Activated CD4-positive, alpha-beta T cell treated with anti-CD3 and anti-CD28 coated beads, Interleukin-2, amount 10 ng/mL, durations not matched to agents 24 days and 14 days (primary cell): ENCODE data around the gene SECISBP2L. TPM values are rescaled to one million over a fixed set of nuclear protein-coding genes. Genes with fewer than 3 reads are reported as not detected.

Source experiments
- DNase-seq: peaks from one replicate; pipeline ENCODE4 v3.0.0; 2022
- H3K27ac Mint-ChIP-seq: one replicate; pipeline ENCODE4 v1.8.0; 2022; ENCODE audit warnings: mild to moderate bottlenecking, mixed read lengths
- H3K27me3 Mint-ChIP-seq: one replicate; pipeline ENCODE4 v1.8.0; 2022; ENCODE audit warnings: mixed read lengths
- H3K36me3 Mint-ChIP-seq: one replicate; pipeline ENCODE4 v1.8.0; 2022; ENCODE audit warnings: low read depth, mild to moderate bottlenecking, mixed read lengths
- H3K4me1 Mint-ChIP-seq: one replicate; pipeline ENCODE4 v1.8.0; 2021; ENCODE audit warnings: mixed read lengths
- H3K4me3 Mint-ChIP-seq: one replicate; pipeline ENCODE4 v1.8.0; 2022; ENCODE audit warnings: mild to moderate bottlenecking, moderate library complexity, mixed read lengths
- H3K9me3 Mint-ChIP-seq: one replicate; pipeline ENCODE4 v1.8.0; 2021; ENCODE audit warnings: mixed read lengths
- intact Hi-C: fragments of 100-400 bp; cut with micrococcal nuclease; formaldehyde crosslinking; loops from one replicate; pipeline ENCODE4 v1.15.1; 2023
- total RNA-seq: library from RNA; stranded (reverse); gene quantifications from 2 replicates; pipeline ENCODE4 v1.2.3, GENCODE V29; 2022

The SECISBP2L gene
- total RNA-seq, 1 donor from 2014 or later = 40.0 TPM

GRCh38 chr15:49044002-49044401, 2.2 kb downstream of the SECISBP2L start:
- H3K27me3 Mint-ChIP-seq = no peaks in the 10 kb centered on the region
- intact Hi-C loops = loop anchor here (2.0 kb wide), 1 partner anchor 77 kb away; no protein-coding TSS in a partner anchor
- H3K4me3 Mint-ChIP-seq = peak overlapping the region; percentile 98
- H3K4me1 Mint-ChIP-seq = peaks cover 28% of the 10 kb centered on the region
- no peaks in the 10 kb centered on the region for H3K9me3 Mint-ChIP-seq
- peaks cover 14% of the 10 kb centered on the region for H3K36me3 Mint-ChIP-seq
- DNase-seq = no peak
- H3K27ac Mint-ChIP-seq = no peak overlapping the region

DNA sequence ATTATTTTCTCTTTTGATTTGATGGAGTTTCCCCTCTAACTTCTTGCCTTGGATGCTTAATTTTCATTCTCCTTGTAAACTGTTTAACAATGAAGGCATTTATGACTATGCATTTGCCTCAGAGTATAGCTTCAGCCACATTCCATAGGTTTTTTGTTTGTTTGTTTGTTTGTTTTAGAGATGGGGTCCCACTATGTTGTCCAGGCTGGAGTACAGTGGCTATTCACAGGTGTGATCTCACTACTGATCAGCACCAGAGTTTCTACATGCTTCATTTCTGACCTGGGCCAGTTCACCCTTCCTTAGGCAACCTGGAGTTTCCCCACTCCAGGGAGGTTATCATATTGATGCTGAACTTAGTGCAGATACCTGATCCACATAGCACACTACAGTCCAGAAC, 4.1 kb downstream of the SECISBP2L start:
- peaks cover 14% of the 10 kb centered on the region for H3K36me3 Mint-ChIP-seq
- no peaks in the 10 kb centered on the region for H3K9me3 Mint-ChIP-seq
- peak; percentile 49 for DNase-seq
- no peak overlapping the region for H3K27ac Mint-ChIP-seq
- H3K4me1 Mint-ChIP-seq = peaks cover 33% of the 10 kb centered on the region
- H3K4me3 Mint-ChIP-seq = no peak overlapping the region
- intact Hi-C loops = no loop called here
- H3K27me3 Mint-ChIP-seq = no peaks in the 10 kb centered on the region

GRCh38 chr15:49041426-49041825, 4.8 kb downstream of the SECISBP2L start:
- Mint-ChIP-seq H3K4me1 (peaks cover 29% of the 10 kb centered on the region), H3K27ac (no peak overlapping the region), H3K27me3 (no peaks in the 10 kb centered on the region), H3K9me3 (no peaks in the 10 kb centered on the region), H3K36me3 (peaks cover 18% of the 10 kb centered on the region), H3K4me3 (no peak overlapping the region)
- DNase-seq = no peak
- intact Hi-C loops = no loop called here

- no peak overlapping the region for H3K27ac Mint-ChIP-seq
- no peaks in the 10 kb centered on the region for H3K27me3 Mint-ChIP-seq
- H3K4me3 Mint-ChIP-seq = no peak overlapping the region
- peaks cover 25% of the 10 kb centered on the region for H3K36me3 Mint-ChIP-seq
- peaks cover 24% of the 10 kb centered on the region for H3K4me1 Mint-ChIP-seq
- DNase-seq = peak; percentile 26
- intact Hi-C loops = no loop called here
- H3K9me3 Mint-ChIP-seq = no peaks in the 10 kb centered on the region
Measured at GRCh38 chr15:49040151-49040550, 6.1 kb downstream of the SECISBP2L start.

DNA sequence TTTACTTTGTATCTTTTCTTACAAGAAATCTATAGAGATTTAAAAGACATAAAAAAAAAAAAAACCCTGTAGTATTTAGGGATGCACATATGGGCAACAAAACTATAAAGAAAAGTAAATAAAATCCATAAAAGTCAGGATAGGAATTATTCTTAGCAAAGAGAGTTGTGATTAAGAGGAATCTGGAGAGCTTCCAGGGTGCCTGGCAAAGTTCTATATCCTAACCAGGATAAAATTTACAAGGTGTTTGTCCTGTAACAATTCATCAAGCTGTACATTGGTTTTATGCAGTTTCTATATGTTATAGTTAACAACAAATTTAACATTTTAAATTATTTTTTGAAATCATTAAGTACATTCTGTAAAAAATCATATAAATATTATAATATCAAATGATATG, 7.9 kb downstream of the SECISBP2L start:
- H3K4me3 Mint-ChIP-seq = no peak overlapping the region
- peaks cover 24% of the 10 kb centered on the region for H3K36me3 Mint-ChIP-seq
- no peak overlapping the region for H3K27ac Mint-ChIP-seq
- H3K4me1 Mint-ChIP-seq = peaks cover 17% of the 10 kb centered on the region
- no peaks in the 10 kb centered on the region for H3K9me3 Mint-ChIP-seq
- H3K27me3 Mint-ChIP-seq = no peaks in the 10 kb centered on the region
- no peak for DNase-seq
- intact Hi-C loops = no loop called here

DNA sequence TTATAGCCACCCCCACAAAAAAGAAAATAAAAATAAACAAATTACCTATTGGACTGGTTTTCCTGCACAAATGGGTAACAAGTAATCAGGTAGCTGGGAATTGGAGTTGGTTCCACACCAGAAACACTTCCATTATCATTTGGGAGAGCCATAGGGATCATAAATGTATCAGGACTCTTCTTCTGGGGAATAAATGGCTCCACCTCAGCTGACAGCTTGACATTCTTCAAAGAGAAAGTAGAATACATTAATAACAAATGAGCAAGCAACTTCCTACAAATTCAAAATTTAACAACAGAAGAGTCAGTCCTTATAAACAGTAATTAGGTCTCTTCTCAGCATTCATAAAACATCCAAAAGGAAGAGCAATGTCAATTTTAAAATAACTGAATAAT, 8.7 kb downstream of the SECISBP2L start:
- Mint-ChIP-seq H3K36me3 (peaks cover 27% of the 10 kb centered on the region), H3K4me3 (no peak overlapping the region), H3K27ac (no peak overlapping the region), H3K27me3 (no peaks in the 10 kb centered on the region), H3K9me3 (no peaks in the 10 kb centered on the region), H3K4me1 (peaks cover 19% of the 10 kb centered on the region)
- intact Hi-C loops = no loop called here
- DNase-seq = peak; percentile 21

DNA sequence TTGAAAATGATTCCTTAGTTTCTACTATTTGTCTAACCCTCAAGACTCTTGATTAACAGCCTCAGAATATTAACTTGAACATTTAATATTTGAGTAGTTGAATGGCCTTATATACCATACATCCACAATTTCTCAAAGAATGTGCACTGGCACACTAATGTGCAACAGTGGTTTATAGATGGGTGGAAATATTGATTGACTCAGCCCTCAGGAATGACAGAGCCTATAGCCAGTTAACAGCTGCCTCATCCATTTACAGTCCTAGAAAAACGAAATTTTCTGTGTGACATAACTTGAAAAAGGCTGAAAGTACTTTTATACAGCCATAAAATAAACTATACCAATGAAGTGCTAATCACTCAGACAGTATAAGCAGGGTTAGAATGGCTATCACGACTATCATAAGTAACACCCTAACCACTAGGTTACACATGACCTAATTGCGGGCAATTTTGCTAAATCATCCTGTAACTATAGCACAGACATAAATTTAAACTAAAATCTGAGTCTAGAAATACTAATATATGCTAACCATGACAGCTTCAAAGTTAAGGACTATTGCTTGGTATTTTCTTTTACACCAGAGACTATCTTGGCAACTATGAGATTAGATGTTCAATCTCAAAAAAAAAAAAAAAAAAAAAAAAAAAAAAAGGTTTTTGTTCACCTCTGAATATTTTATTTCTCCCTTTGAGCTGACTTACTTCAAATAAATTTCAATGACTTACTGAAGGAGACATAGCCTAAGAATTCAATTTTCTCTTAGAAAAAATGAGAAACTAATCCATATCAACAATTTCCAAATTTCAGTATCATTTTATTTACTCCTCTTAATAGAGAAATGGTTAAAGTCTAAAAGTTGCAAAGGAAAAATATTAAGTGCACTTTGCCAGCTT, 9.3 kb downstream of the SECISBP2L start:
- intact Hi-C loops = no loop called here
- no peak for DNase-seq
- Mint-ChIP-seq H3K27ac (no peak overlapping the region), H3K4me3 (no peak overlapping the region), H3K4me1 (peaks cover 16% of the 10 kb centered on the region), H3K27me3 (no peaks in the 10 kb centered on the region), H3K9me3 (no peaks in the 10 kb centered on the region), H3K36me3 (peaks cover 26% of the 10 kb centered on the region)

DNA sequence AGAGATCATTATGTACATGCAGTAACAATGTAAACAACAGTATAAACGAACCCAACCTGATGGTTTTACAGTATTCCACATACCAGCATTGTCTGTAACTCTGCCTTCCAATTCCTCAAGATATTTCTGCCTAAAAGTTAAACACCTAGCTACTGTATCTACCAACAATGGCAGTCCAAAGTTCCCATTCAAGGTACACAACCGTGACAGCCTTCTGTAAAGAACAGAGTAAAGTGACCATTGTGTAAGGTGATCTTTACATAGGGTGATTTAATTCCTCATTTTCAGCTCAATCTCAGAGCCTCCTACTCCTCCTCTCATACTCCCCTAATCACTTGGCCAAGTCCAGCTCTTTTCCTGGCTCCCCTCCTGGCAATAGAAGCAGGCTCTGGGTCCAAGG, 10.4 kb downstream of the SECISBP2L start:
- intact Hi-C loops = no loop called here
- Mint-ChIP-seq H3K9me3 (no peaks in the 10 kb centered on the region), H3K4me3 (no peak overlapping the region), H3K27ac (no peak overlapping the region), H3K4me1 (peaks cover 10% of the 10 kb centered on the region), H3K27me3 (no peaks in the 10 kb centered on the region), H3K36me3 (peaks cover 19% of the 10 kb centered on the region)
- no peak for DNase-seq

- DNase-seq = no peak
- H3K27ac Mint-ChIP-seq = peak overlapping the region; percentile 34
Measured at GRCh38 chr15:49032601-49033145, 13.6 kb downstream of the SECISBP2L start.

DNA sequence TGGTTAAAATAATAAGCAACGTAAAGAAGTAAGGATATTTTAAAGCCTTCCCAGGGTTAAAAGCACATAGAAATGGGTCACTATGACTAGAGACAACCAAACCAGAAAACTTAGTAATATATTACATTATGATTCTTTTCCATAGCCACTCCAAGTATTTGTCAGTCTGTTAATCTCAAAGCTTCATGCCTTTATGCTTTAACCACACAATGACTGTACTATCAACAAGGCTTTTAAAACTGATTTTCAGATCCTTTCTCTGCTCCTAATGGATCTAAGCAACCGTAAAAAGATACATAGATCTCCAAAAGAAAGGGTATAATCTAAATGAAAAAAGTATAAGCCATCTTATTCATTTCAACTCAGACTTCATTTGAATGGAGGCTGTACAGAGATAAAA, 14.4 kb downstream of the SECISBP2L start:
- intact Hi-C loops = no loop called here
- Mint-ChIP-seq H3K4me3 (no peak overlapping the region), H3K36me3 (peaks cover 40% of the 10 kb centered on the region), H3K27me3 (no peaks in the 10 kb centered on the region), H3K9me3 (no peaks in the 10 kb centered on the region), H3K27ac (no peak overlapping the region), H3K4me1 (peaks cover 2% of the 10 kb centered on the region)
- DNase-seq = no peak

More at GRCh38 chr15:49032601-49033145, 13.6 kb downstream of the SECISBP2L start:
- no peaks in the 10 kb centered on the region for H3K27me3 Mint-ChIP-seq
- H3K4me1 Mint-ChIP-seq = peaks cover 4% of the 10 kb centered on the region
- no peak overlapping the region for H3K4me3 Mint-ChIP-seq
- H3K36me3 Mint-ChIP-seq = peaks cover 36% of the 10 kb centered on the region
- H3K9me3 Mint-ChIP-seq = no peaks in the 10 kb centered on the region
- intact Hi-C loops = no loop called here

DNA sequence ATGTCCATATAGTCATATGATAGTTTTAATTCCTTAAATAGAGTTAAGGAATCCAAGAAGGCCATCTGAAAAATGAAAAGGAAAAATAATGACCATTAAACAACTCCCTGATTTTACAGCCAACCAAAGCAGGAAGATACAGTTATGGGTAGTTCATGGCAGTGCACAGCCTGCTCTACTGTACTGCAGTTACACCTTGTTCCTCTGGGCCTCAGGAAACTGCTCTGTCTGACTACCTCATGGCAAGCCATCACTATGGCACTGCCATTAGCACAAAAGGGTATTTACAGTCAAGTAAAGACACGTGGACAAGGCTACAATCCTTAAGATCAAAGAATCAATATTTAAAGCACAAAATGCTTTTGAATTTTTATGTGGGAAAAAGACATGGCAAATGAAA, 19.5 kb downstream of the SECISBP2L start:
- DNase-seq = no peak
- H3K27ac Mint-ChIP-seq = no peak overlapping the region
- peaks cover 56% of the 10 kb centered on the region for H3K36me3 Mint-ChIP-seq
- H3K4me1 Mint-ChIP-seq = peaks cover 18% of the 10 kb centered on the region
- no peak overlapping the region for H3K4me3 Mint-ChIP-seq
- intact Hi-C loops = loop anchor here (10.0 kb wide), 1 partner anchor 1108 kb away; no protein-coding TSS in a partner anchor
- no peaks in the 10 kb centered on the region for H3K27me3 Mint-ChIP-seq
- H3K9me3 Mint-ChIP-seq = peaks cover 3% of the 10 kb centered on the region

GRCh38 chr15:49024840-49025239, 21.4 kb downstream of the SECISBP2L start:
- H3K27ac Mint-ChIP-seq = peak overlapping the region; percentile 45
- intact Hi-C loops = loop anchor here (10.0 kb wide), 1 partner anchor 1110 kb away; no protein-coding TSS in a partner anchor
- H3K4me3 Mint-ChIP-seq = no peak overlapping the region
- no peak for DNase-seq
- H3K27me3 Mint-ChIP-seq = no peaks in the 10 kb centered on the region
- peaks cover 19% of the 10 kb centered on the region for H3K4me1 Mint-ChIP-seq
- peaks cover 61% of the 10 kb centered on the region for H3K36me3 Mint-ChIP-seq
- H3K9me3 Mint-ChIP-seq = peaks cover 3% of the 10 kb centered on the region

DNA sequence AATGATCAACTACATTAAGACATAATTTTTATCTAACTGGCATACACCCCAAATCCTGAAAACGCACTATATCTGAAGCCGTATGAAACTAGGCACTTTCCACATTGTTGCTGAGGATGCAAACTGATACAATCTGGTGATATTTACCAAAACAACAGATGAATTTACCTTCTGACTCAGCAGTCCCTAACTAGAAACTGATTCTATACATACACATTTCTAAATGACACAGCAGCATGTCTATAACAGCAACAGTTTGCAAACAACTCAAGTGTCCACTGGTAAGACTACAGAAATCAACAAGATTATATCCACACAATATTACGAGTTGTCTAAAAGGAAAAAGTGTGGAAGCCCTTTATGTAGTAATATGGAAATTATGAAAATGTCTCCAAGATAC, 22.9 kb downstream of the SECISBP2L start:
- DNase-seq = no peak
- H3K9me3 Mint-ChIP-seq = peaks cover 3% of the 10 kb centered on the region
- H3K36me3 Mint-ChIP-seq = peaks cover 60% of the 10 kb centered on the region
- H3K4me3 Mint-ChIP-seq = no peak overlapping the region
- H3K27me3 Mint-ChIP-seq = no peaks in the 10 kb centered on the region
- peaks cover 21% of the 10 kb centered on the region for H3K4me1 Mint-ChIP-seq
- intact Hi-C loops = loop anchor here (10.0 kb wide), 1 partner anchor 1111 kb away; no protein-coding TSS in a partner anchor
- H3K27ac Mint-ChIP-seq = peak overlapping the region; percentile 48

GRCh38 chr15:49015896-49016295, 30.4 kb downstream of the SECISBP2L start:
- intact Hi-C loops = no loop called here
- H3K4me1 Mint-ChIP-seq = peaks cover 10% of the 10 kb centered on the region
- no peaks in the 10 kb centered on the region for H3K27me3 Mint-ChIP-seq
- H3K36me3 Mint-ChIP-seq = peaks cover 49% of the 10 kb centered on the region
- DNase-seq = no peak
- no peaks in the 10 kb centered on the region for H3K9me3 Mint-ChIP-seq
- no peak overlapping the region for H3K4me3 Mint-ChIP-seq
- H3K27ac Mint-ChIP-seq = no peak overlapping the region
